GM12878 (cell line): Measurements from ENCODE around the gene UBE2G2. TPM values are rescaled to one million over a fixed set of nuclear protein-coding genes. Genes with fewer than 3 reads are reported as not detected.

ENCODE experiments used
- KAT2A ChIP-seq: conservative IDR thresholded peaks from 2 replicates; pipeline ENCODE4 v1.6.1; 2011; ENCODE audit warnings: low read depth, low read length; ENCODE audit not compliant: control insufficient read depth
- PAX5 ChIP-seq: IDR thresholded peaks from 2 replicates; pipeline ENCODE4 v1.6.1; 2011; ENCODE audit warnings: low read depth, low read length, borderline replicate concordance
- SMAD1 ChIP-seq: fragments of 450-650 bp; IDR thresholded peaks from 2 replicates; pipeline ENCODE4 v1.6.1; 2018; ENCODE audit warnings: mild to moderate bottlenecking, low read depth; ENCODE audit not compliant: partially characterized antibody
- SUPT20H ChIP-seq: IDR thresholded peaks from 2 replicates; pipeline ENCODE4 v1.6.1; 2011; ENCODE audit warnings: low read depth, mild to moderate bottlenecking, low read length, moderate library complexity, borderline replicate concordance; ENCODE audit not compliant: control insufficient read depth
- SUZ12 ChIP-seq: fragments of 200-600 bp; sonication (generic); IDR thresholded peaks from one replicate; pipeline ENCODE4 v1.6.1; 2018; ENCODE audit warnings: antibody characterized with exemption, mild to moderate bottlenecking; ENCODE audit not compliant: unreplicated experiment
- YBX1 ChIP-seq: fragments of 450-650 bp; IDR thresholded peaks from 2 replicates; pipeline ENCODE4 v1.6.1; 2016; ENCODE audit warnings: antibody characterized with exemption
- polyA plus RNA-seq, 11 experiments: library from polyadenylated mRNA; depleted of rRNA in 4 of 11; unstranded in 6 of 11; stranded (reverse) in 5 of 11; fragments of >200 nt; fragmentation: Nextera tagmentation in 4 of 11; fragmentation: Illumina TruSeq in 1 of 11; extraction: Ambion mirVana in 4 of 11; extraction: Trizol in 1 of 11; gene quantifications; 1 replicate in 1 of 11; 2 replicates in 10 of 11; pipeline versions ENCODE4 v1.2.1 to v1.2.3, GENCODE V29; 2011 to 2016; ENCODE audit warnings: inconsistent platforms in 2 of 11, missing spikeins in 2 of 11, low read depth in 1 of 11
- total RNA-seq, 4 experiments: library from RNA; depleted of rRNA in 3 of 4; stranded (reverse); fragments of >200 nt in 3 of 4; fragmentation: Illumina TruSeq in 1 of 4; extraction: Trizol in 1 of 4; gene quantifications; 2 replicates each; pipeline versions ENCODE4 v1.2.1 to v1.2.3, GENCODE V29; 2013 to 2021
- TF ChIP-seq, protein P1 (sequence below): IDR thresholded peaks from 2 replicates; pipeline ENCODE4 v1.6.1; 2012; ENCODE audit warnings: mild to moderate bottlenecking, low read depth, low read length
- TF ChIP-seq, protein P2 (sequence below): fragments of 450-650 bp; IDR thresholded peaks from 2 replicates; pipeline ENCODE4 v1.6.1; 2017; ENCODE audit warnings: mild to moderate bottlenecking, moderate library complexity
- TF ChIP-seq, protein P3 (sequence below): IDR thresholded peaks from 2 replicates; pipeline ENCODE4 v1.6.1; 2011; ENCODE audit warnings: low read depth, low read length, improper control_type of control experiment, borderline replicate concordance

UBE2G2 gene
- total and polyA plus RNA-seq, 10 of the 15 experiments (the other 5 are each of a cell fraction or from before 2014, with no cell fraction given), result 27.0 to 139 (median 75.9) TPM

DNA sequence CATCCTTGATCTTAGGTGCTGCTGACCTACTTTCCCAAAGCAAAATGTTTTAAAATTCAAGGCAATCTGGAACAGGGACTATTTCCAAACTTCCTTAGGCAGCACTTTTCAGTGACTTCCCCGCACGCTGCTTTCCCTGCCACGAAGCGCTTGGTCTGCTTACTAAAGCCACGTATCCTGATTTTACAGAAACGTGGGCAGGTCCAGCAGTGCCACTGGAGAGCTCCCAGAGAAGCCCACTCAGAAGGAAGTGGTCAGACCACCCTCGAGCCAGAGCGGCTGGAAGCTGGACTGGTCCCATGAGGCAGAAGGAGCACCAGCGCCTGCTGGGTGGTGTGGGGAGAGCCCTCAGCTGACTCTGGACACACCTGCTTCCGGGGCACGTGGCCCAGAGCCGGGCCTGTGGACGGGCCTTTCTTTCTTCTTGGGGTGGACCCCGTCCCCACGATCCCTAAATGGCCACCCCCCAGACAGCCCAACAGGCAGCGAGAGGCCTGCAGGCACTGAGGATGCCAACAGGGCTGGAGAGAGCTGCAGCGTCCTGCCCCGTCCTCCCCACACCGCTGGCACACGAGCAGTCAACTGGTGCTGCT is 48.7 kb upstream of the UBE2G2 start (continued):
- TF ChIP-seq KAT2A, result no peak
- TF ChIP-seq YBX1, result no peak
- no peak for TF ChIP-seq PAX5
- TF ChIP-seq, protein P1, sequence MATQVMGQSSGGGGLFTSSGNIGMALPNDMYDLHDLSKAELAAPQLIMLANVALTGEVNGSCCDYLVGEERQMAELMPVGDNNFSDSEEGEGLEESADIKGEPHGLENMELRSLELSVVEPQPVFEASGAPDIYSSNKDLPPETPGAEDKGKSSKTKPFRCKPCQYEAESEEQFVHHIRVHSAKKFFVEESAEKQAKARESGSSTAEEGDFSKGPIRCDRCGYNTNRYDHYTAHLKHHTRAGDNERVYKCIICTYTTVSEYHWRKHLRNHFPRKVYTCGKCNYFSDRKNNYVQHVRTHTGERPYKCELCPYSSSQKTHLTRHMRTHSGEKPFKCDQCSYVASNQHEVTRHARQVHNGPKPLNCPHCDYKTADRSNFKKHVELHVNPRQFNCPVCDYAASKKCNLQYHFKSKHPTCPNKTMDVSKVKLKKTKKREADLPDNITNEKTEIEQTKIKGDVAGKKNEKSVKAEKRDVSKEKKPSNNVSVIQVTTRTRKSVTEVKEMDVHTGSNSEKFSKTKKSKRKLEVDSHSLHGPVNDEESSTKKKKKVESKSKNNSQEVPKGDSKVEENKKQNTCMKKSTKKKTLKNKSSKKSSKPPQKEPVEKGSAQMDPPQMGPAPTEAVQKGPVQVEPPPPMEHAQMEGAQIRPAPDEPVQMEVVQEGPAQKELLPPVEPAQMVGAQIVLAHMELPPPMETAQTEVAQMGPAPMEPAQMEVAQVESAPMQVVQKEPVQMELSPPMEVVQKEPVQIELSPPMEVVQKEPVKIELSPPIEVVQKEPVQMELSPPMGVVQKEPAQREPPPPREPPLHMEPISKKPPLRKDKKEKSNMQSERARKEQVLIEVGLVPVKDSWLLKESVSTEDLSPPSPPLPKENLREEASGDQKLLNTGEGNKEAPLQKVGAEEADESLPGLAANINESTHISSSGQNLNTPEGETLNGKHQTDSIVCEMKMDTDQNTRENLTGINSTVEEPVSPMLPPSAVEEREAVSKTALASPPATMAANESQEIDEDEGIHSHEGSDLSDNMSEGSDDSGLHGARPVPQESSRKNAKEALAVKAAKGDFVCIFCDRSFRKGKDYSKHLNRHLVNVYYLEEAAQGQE, result no peak
- TF ChIP-seq SUZ12, result no peak
- TF ChIP-seq SUPT20H, result no peak
- TF ChIP-seq, protein P2, sequence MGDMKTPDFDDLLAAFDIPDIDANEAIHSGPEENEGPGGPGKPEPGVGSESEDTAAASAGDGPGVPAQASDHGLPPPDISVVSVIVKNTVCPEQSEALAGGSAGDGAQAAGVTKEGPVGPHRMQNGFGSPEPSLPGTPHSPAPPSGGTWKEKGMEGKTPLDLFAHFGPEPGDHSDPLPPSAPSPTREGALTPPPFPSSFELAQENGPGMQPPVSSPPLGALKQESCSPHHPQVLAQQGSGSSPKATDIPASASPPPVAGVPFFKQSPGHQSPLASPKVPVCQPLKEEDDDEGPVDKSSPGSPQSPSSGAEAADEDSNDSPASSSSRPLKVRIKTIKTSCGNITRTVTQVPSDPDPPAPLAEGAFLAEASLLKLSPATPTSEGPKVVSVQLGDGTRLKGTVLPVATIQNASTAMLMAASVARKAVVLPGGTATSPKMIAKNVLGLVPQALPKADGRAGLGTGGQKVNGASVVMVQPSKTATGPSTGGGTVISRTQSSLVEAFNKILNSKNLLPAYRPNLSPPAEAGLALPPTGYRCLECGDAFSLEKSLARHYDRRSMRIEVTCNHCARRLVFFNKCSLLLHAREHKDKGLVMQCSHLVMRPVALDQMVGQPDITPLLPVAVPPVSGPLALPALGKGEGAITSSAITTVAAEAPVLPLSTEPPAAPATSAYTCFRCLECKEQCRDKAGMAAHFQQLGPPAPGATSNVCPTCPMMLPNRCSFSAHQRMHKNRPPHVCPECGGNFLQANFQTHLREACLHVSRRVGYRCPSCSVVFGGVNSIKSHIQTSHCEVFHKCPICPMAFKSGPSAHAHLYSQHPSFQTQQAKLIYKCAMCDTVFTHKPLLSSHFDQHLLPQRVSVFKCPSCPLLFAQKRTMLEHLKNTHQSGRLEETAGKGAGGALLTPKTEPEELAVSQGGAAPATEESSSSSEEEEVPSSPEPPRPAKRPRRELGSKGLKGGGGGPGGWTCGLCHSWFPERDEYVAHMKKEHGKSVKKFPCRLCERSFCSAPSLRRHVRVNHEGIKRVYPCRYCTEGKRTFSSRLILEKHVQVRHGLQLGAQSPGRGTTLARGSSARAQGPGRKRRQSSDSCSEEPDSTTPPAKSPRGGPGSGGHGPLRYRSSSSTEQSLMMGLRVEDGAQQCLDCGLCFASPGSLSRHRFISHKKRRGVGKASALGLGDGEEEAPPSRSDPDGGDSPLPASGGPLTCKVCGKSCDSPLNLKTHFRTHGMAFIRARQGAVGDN, result no peak
- TF ChIP-seq, protein P3, sequence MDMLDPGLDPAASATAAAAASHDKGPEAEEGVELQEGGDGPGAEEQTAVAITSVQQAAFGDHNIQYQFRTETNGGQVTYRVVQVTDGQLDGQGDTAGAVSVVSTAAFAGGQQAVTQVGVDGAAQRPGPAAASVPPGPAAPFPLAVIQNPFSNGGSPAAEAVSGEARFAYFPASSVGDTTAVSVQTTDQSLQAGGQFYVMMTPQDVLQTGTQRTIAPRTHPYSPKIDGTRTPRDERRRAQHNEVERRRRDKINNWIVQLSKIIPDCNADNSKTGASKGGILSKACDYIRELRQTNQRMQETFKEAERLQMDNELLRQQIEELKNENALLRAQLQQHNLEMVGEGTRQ, result no peak
- TF ChIP-seq SMAD1, result no peak
